ENCODE measurements around the gene UGDH. TPM values are rescaled to one million over a fixed set of nuclear protein-coding genes. Genes with fewer than 3 reads are reported as not detected.
A peak's percentile ranks its signal among the peaks of the same experiment; 100 is the strongest.

UGDH gene
- total and polyA plus RNA-seq, 2 of the 13 experiments (the other 11 are each of a cell fraction or from before 2014, with no cell fraction given), result 99.0 to 384 TPM

GRCh38 chr4:39514888-39515401 is 12.3 kb downstream of the UGDH start (continued):
- peak; percentile 83; the same call in 1 of the 2 replicates for TF ChIP-seq SKIL (CRISPR knock-in tag; IDR thresholded peaks at IDR 0.05; ENCODE audit: borderline replicate concordance)
- TF ChIP-seq GPBP1L1 (CRISPR knock-in tag; IDR thresholded peaks at IDR 0.05), result no peak
- TF ChIP-seq WIZ (CRISPR knock-in tag; IDR thresholded peaks at IDR 0.05), result no peak
- TF ChIP-seq KAT8 (CRISPR knock-in tag; IDR thresholded peaks at IDR 0.05), result peak; percentile 73; the same call in 1 of the 2 replicates
- TF ChIP-seq SOX13 (IDR thresholded peaks at IDR 0.05), result peak; percentile 73
- peak in 1 of 2 experiments; percentile 95; a peak in 2 of 4 replicates for TF ChIP-seq SOX13 (CRISPR knock-in tag; conservative IDR thresholded peaks at IDR 0.05 in 1 of 2, IDR thresholded peaks at IDR 0.05 in 1 of 2)
- peak in 1 of 2 experiments; percentile 83; a peak in 2 of 4 replicates for TF ChIP-seq ATF4 (CRISPR knock-in tag; IDR thresholded peaks at IDR 0.05)
- peak; percentile 99 for TF ChIP-seq RXRB (CRISPR knock-in tag; IDR thresholded peaks at IDR 0.05; ENCODE audit: borderline replicate concordance)
- TF ChIP-seq MEIS2 (CRISPR knock-in tag; IDR thresholded peaks at IDR 0.05), result peak; percentile 73; the same call in 1 of the 2 replicates
- no peak for TF ChIP-seq ZBTB2 (CRISPR knock-in tag; IDR thresholded peaks at IDR 0.05; ENCODE audit: low read depth)
- peak; percentile 31; the same call in 1 of the 2 replicates for TF ChIP-seq ZFX (CRISPR knock-in tag; IDR thresholded peaks at IDR 0.05; ENCODE audit: low read depth)
- 0 out of 2 replicates have a peak, but pooled peaks have one; percentile 42 for TF ChIP-seq TFDP2 (CRISPR knock-in tag; IDR thresholded peaks at IDR 0.05)
- peak; percentile 96 for TF ChIP-seq ERF (CRISPR knock-in tag; IDR thresholded peaks at IDR 0.05)
- TF ChIP-seq ZHX2 (IDR thresholded peaks at IDR 0.05; ENCODE audit: low read depth), result no peak
- 0 out of 2 replicates have a peak, but pooled peaks have one; percentile 60 for TF ChIP-seq ZHX2 (CRISPR knock-in tag; IDR thresholded peaks at IDR 0.05; ENCODE audit: borderline replicate concordance)
